Natural killer cell (primary cell): ENCODE results near the gene SEM1. TPM values are rescaled to one million over a fixed set of nuclear protein-coding genes. Genes with fewer than 3 reads are reported as not detected.
A peak's percentile ranks its signal among the peaks of the same experiment; 100 is the strongest.

ENCODE experiments used
- ATAC-seq, 3 donors: fragments of 150-1000 bp in 2 of 3; fragments of 200-7000 bp in 1 of 3; cut with Tn5 transposase; 1 replicate in 1 of 3; 2 replicates in 2 of 3; pipeline ENCODE4 v1.10.0; 2021; ENCODE audit warnings: mild to moderate bottlenecking in 2 of 3, moderate library complexity in 2 of 3
- DNase-seq, 2 donors: peaks; one replicate each; pipeline versions ENCODE4 v3.0.0 to v3.0.0-alpha.2; 2013 to 2021; ENCODE audit warnings: mixed read lengths in 1 of 2
- H3K27ac ChIP-seq: one replicate; pipeline ENCODE4 v1.5.1; 2013; ENCODE audit warnings: mild to moderate bottlenecking, low read length
- H3K27me3 ChIP-seq: one replicate; pipeline ENCODE4 v1.6.1; 2013; ENCODE audit warnings: low read length; ENCODE audit not compliant: control insufficient read depth, insufficient read depth
- H3K36me3 ChIP-seq: one replicate; pipeline ENCODE4 v1.6.1; 2013; ENCODE audit warnings: low read length; ENCODE audit not compliant: control insufficient read depth, insufficient read depth
- H3K4me1 ChIP-seq: one replicate; pipeline ENCODE4 v1.6.1; 2013; ENCODE audit warnings: low read length; ENCODE audit not compliant: control insufficient read depth, insufficient read depth
- H3K4me3 ChIP-seq: one replicate; pipeline ENCODE4 v1.5.1; 2013; ENCODE audit warnings: low read length
- H3K9me3 ChIP-seq: one replicate; pipeline ENCODE4 v1.6.1; 2013; ENCODE audit warnings: low read length; ENCODE audit not compliant: control insufficient read depth, insufficient read depth
- H3K27ac Mint-ChIP-seq, 2 donors: one replicate each; pipeline ENCODE4 v1.8.0; 2022; ENCODE audit warnings: mild to moderate bottlenecking in 2 of 2, mixed read lengths in 2 of 2, moderate library complexity in 1 of 2
- H3K27me3 Mint-ChIP-seq, 2 donors: one replicate each; pipeline ENCODE4 v1.8.0; 2022; ENCODE audit warnings: low read depth in 2 of 2, mixed read lengths in 2 of 2
- H3K36me3 Mint-ChIP-seq: one replicate; pipeline ENCODE4 v1.8.0; 2022; ENCODE audit warnings: mixed read lengths
- H3K4me1 Mint-ChIP-seq, 2 donors: one replicate each; pipeline ENCODE4 v1.8.0; 2022; ENCODE audit warnings: mixed read lengths in 2 of 2
- H3K4me3 Mint-ChIP-seq: one replicate; pipeline ENCODE4 v1.8.0; 2022; ENCODE audit warnings: mild to moderate bottlenecking, moderate library complexity, mixed read lengths
- H3K9me3 Mint-ChIP-seq, 2 donors: one replicate each; pipeline ENCODE4 v1.8.0; 2022; ENCODE audit warnings: mixed read lengths in 2 of 2
- CTCF ChIP-seq: fragments of 200-600 bp; IDR thresholded peaks from one replicate; pipeline ENCODE4 v1.8.0; 2022; ENCODE audit warnings: antibody characterized with exemption
- WGBS: methylation state at CpG from one replicate; pipeline ENCODE4 v1.1.7; 2013; ENCODE audit warnings: missing lambda C conversion rate; ENCODE audit not compliant: insufficient coverage; 5-methylcytosine and 5-hydroxymethylcytosine counted together
- intact Hi-C: fragments of 100-400 bp; cut with micrococcal nuclease; formaldehyde crosslinking; loops from one replicate; pipeline ENCODE4 v1.14.2; 2022
- total RNA-seq, 4 donors: library from RNA; stranded (reverse); fragments of 120-200 nt in 1 of 4; gene quantifications; one replicate each; pipeline versions ENCODE4 v1.2.3 to v1.2.4, GENCODE V29; 2013 to 2022

Gene SEM1
- total RNA-seq, 3 donors from 2014 or later (not counting 1 experiment from before 2014, with no cell fraction given) = 17.0 to 22.7 (median 17.4) TPM

- H3K4me1 ChIP-seq = no peaks in the 10 kb centered on the region
Measured at GRCh38 chr7:96718107-96719003, 8.7 kb upstream of the SEM1 start.

GRCh38 chr7:96713037-96713436 is 3.4 kb upstream of the SEM1 start:
- no peak overlapping the region for H3K27ac Mint-ChIP-seq
- Histone ChIP-seq H3K27me3 (peaks cover 14% of the 10 kb centered on the region), H3K36me3 (no peaks in the 10 kb centered on the region), H3K4me1 (peaks cover 3% of the 10 kb centered on the region), H3K4me3 (no peak overlapping the region), H3K27ac (no peak overlapping the region), H3K9me3 (peaks cover 8% of the 10 kb centered on the region)
- DNase-seq (no peak), ATAC-seq (no peak)
- no peak for TF ChIP-seq CTCF
- H3K4me1 Mint-ChIP-seq = peaks cover 13 to 22% of the 10 kb centered on the region in 2 donors
- peaks cover 24 to 37% of the 10 kb centered on the region in 2 donors for H3K27me3 Mint-ChIP-seq
- no peaks in the 10 kb centered on the region for H3K36me3 Mint-ChIP-seq
- no peak overlapping the region for H3K4me3 Mint-ChIP-seq
- no peaks in the 10 kb centered on the region for H3K9me3 Mint-ChIP-seq
- intact Hi-C loops = loop anchor here (2.0 kb wide), 1 partner anchor 124 kb away; no protein-coding TSS in a partner anchor
- 89% methylated on average over 3 of the region's 3 CpGs for WGBS

More at GRCh38 chr7:96718107-96719003, 8.7 kb upstream of the SEM1 start:
- peaks cover 29% of the 10 kb centered on the region for H3K27me3 ChIP-seq
- Mint-ChIP-seq H3K4me3 (no peak overlapping the region), H3K4me1 (no peaks in the 10 kb centered on the region), H3K9me3 (no peaks in the 10 kb centered on the region), H3K27me3 (peaks cover 41 to 54% of the 10 kb centered on the region in 2 donors), H3K36me3 (no peaks in the 10 kb centered on the region), H3K27ac (no peak overlapping the region)
- H3K4me3 ChIP-seq = no peak overlapping the region
- H3K27ac ChIP-seq = no peak overlapping the region
- DNase-seq (no peak), ATAC-seq (no peak)
- intact Hi-C loops = no loop called here
- no CpG with 5 or more reads among the region's 3 CpGs for WGBS
- TF ChIP-seq CTCF = no peak
- no peaks in the 10 kb centered on the region for H3K36me3 ChIP-seq
- peaks cover 1% of the 10 kb centered on the region for H3K9me3 ChIP-seq

- peaks cover 8% of the 10 kb centered on the region for H3K9me3 ChIP-seq
- H3K4me3 ChIP-seq = no peak overlapping the region
- H3K27me3 ChIP-seq = no peaks in the 10 kb centered on the region
- intact Hi-C loops = no loop called here
- H3K36me3 ChIP-seq = peaks cover 3% of the 10 kb centered on the region
- Mint-ChIP-seq H3K9me3 (no peaks in the 10 kb centered on the region), H3K4me1 (peaks cover 35 to 40% of the 10 kb centered on the region in 2 donors), H3K27me3 (peaks cover 10 to 19% of the 10 kb centered on the region in 2 donors), H3K27ac (peak overlapping the region in 1 of 2 donors; percentile 98), H3K4me3 (peak overlapping the region; percentile 99), H3K36me3 (no peaks in the 10 kb centered on the region)
- WGBS = 100% methylated on average over 1 of the region's 2 CpGs
- no peak for TF ChIP-seq CTCF
- DNase-seq (no peak), ATAC-seq (no peak)
- H3K4me1 ChIP-seq = peaks cover 3% of the 10 kb centered on the region
- no peak overlapping the region for H3K27ac ChIP-seq
Measured at GRCh38 chr7:96710544-96710943, 898 bp upstream of the SEM1 start.
